NCI-H2107 treated with DMSO at 0.1 percent for 48 hours (cell line): ENCODE measurements around the gene FGD4.
A peak's percentile ranks its signal among the peaks of the same experiment; 100 is the strongest.
"Not testable (repeated sequence)": the region's sequence is repeated elsewhere in the genome, so short reads cannot be mapped to it uniquely, and the experiment has no call there.

Experiments used
- DNase-seq: peaks from one replicate; lab custom pipeline; 2025; ENCODE audit not compliant: unreplicated experiment; lab: John Stamatoyannopoulos, UW

Gene FGD4

DNA sequence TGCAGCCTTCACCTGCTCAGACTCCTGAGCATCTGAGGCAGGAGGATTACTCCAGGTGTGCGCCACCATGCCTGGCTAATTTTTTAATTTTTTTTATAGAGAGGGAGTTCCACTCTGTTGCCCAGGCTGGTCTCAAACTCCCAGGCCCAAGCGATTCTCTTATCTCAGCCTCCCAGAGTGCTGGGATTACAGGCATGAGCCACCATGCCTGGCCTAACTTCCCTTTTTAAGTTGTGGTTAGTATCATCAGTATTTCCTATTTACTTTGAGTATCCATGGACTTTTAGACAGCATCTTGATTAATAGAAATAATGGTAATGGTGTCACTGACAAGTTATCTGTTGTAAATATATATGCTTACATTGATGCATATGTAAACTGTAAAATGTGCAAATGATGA lies 116.9 kb downstream of the FGD4 start:
- DNase-seq, result no peak

DNA sequence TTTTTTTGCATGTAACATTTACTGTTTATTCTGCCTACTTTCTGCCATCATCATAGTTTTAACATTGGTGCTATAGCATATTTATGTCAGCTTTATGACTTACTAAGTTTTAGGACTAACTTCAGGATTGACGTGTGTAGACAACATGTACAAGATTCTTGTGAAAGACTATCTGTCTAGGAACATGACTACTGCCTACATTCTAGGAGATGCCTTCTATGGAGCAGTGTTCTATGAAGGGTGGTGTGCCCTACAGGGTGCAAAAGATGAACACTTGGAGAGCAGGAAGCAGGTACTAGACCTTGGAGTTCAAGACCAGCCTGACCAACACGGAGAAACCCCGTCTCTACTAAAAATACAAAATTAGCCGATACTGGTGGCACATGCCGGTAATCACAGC lies 118.6 kb downstream of the FGD4 start:
- DNase-seq, result no peak

DNA sequence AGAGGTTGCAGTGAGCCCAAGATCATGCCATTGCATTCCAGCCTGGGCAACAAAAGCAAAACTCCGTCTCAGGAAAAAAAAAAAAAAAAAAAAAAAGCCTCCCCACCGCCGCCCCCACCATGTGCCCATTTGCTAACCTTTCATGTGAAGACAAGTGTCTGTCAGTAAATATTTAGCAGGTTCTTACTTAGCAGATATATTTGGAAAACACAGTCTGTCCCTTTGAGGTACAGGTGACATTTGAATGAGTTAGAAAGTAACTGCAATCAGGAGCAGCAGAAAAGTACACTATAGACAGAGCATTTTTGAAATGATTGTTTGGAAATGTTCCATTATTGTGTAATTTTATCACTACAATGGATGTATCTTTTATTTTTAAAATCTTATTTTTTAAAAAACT lies 119.7 kb downstream of the FGD4 start:
- no peak for DNase-seq

DNA sequence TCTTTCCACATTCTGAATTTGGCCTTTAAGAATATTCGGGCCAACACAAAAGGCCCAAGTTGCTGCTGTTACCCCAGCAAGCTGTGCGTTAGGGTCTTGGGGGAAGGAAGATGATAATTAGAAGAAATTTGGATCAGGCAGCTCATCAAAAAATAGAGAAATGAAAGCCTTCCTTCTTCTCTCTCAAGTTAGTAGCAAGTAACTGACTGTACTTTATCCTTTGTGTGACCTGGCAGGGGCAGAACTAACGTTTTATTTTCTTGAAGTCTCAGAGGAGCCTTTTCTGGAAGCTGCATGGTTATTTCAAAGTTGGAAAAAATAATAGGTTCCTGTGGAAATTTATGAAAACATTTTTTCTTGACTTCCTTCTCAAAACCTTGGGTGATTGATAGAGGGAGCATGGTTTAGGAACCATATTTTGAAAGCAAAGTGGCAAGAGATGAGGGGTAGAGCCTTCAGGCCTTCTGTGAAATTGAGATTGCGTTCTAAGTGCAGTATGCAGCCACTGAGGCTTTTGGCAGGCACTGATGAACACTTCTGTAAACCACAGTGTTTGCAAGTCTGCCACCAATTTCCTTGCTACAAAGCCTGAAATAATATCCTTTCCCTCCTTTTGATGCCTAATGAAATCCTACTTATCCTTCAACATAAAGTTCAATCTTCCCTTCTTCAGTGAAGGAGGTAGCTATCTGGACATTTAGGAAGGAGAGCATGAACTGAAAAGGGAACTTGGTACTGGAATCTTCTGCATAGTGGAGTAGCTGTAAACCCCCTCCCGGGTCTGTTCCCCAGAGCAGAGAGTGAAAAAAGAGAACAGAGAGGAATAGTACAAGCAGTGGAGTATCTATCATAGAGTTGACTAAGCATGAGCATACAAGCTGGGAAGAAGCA lies 123.2 kb downstream of the FGD4 start:
- peak; percentile 12 for DNase-seq

DNA sequence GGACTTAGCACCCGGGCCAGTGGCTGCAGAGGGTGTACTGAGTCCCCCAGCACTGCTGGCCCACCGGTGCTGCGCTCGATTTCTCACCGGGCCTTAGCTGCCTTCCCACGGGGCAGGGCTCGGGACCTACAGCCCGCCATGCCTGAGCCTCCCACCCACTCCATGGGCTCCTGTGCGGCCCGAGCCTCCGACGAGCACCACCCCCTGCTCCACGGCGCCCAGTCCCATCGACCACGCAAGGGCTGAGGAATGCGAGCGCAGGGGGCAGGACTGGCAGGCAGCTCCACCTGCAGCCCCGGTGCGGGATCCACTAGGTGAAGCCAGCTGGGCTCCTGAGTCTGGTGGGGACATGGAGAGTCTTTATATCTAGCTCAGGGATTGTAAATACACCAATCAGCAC lies 126.4 kb downstream of the FGD4 start:
- not testable (repeated sequence) for DNase-seq

DNA sequence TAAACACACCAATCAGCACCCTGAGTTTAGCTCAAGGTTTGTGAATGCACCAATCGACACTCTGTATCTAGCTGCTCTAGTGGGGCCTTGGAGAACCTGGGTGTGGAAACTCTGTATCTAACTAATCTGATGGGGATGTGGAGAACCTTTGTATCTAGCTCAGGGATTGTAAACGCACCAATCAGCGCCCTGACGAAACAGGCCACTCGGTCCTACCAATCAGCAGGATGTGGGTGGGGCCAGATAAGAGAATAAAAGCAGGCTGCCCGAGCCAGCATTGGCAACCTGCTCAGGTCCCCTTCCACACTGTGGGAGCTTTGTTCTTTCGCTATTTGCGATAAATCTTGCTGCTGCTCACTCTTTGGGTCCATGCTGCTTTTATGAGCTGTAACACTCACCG lies 127.0 kb downstream of the FGD4 start:
- DNase-seq, result not testable (repeated sequence)

DNA sequence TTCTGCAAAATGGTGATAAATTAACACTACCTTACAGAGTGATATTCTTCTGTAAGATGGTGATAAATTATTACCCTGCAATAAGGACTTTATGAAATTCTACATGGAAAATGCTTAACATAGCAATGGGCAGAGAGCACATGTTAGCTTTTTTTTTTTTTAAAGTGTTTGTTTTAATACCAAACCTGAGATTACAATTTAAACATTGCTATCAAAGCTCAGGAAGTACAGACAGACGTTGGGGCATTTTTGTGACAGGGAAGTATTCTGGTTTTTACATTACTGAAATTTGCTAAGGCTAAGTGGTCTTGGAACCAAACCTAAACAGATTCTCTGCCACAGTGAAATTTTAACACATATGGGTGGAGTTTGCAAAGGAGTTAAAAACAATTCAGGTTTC lies 133.1 kb downstream of the FGD4 start:
- no peak for DNase-seq

DNA sequence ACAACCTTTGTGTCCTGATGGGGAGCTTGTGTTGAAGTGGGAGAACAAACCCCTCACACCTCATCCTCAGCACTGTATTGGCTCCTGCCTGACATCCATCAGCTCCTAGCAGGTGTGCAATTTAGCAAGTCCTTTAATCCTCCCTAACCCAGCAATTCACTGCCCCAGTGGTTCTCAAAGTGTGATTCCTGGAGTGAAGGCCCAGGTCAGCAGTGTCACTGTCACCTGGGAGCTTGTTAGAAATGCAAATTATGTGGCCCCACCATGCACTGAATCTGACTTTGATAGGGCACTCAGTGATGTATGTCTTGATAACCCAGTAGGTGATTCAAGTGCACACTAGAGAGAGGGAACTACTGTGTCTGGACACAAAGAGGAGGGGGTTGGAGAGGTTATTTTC lies 133.6 kb downstream of the FGD4 start:
- DNase-seq, result peak; percentile 31

DNA sequence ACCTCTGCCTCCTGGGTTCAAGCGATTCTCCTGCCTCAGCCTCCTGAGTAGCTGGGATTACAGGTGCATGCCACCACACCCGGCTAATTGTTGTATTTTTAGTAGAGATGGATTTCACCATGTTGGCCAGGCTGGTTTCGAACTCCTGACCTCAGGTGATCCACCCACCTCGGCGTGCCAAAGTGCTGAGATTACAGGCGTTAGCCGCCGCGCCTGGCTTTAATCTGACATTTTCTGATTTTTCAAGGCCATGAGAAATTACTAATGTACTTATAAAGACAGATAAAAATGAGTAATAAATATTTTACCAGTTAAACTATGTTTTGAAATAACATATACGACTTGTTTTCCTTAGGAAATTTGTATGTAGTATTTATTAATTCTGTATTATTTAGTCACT lies 134.1 kb downstream of the FGD4 start:
- DNase-seq, result not testable (repeated sequence)

DNA sequence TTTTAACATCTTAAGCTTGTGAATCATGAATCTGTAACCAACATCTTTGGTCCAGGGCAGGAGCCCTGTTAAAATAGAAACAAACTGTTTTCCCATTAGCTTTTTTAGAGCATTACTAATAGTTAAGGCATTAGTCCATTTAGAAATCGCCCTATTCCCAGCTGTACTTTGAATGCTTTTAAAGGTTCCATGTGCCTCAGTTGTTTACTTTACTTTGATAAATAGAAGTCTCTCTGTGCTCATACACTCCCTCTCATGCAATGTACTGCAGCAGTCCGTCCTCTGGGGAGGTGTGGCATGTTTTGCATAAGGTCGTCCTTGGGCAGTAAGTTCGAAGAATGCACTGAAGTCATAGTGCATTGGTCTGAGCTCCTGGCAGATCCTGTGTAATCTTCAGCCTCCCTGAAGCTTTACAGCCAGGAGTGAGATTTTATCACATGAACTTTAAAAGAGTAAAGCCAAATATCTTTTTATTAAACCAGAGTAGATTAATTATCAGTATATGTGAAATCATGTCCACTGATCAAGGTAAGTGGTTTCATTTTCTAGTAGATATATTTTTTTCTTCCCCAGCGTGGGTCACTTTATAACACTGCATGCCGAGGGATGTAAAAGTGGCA lies 134.7 kb downstream of the FGD4 start:
- peak; percentile 39 for DNase-seq

DNA sequence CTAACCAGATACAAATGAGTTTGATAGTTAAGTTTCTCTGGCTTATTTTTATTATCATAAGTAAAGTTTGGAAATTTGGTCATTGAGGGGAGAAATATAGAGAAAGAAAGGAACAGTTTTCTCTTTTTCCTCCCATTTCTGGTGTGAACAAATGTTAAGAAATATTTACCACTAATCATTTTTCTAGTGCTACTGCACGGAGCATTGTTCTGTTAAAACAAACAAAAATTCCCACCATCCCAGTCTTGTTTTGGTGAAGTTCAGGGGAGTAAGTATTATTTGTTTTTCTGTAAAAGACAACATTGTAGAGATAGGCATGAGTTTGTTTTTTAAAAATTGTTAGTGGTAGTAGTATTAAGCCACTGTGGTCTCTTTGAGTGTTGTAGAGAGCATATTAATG lies 135.3 kb downstream of the FGD4 start:
- DNase-seq, result no peak

DNA sequence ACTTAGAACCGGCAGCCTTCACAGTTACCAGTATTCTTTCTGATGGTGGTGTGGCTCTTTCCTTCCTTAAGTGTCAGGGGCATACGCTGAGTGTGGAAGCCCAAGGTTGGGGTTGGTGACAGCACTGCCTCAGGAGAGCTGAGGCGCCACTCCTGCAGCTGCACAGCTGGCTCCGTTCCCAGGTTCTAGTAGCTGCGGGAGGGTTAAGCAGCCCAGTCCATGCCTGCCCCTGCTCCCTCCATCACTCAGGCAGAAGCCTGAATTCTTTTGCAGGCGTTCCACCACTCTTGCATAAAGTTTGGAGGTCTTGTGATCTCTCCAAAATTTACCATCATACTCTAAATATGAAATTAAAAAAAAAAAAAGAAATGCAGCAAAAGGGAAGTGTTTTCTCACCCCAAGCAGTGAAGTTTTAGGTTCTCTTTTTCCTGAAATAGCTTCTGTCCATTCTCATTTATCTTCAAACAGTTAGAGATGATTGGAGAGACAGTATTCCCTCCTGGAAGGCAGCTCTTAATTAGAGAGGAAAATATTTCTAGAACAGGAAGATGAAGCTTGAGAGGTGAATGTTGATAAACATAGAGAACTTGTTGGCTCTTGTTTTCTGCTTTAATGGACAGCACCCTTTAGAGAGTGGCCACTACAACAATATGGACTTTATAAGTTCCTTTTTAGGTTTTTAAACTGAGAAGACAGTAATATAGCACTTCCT lies 136.1 kb downstream of the FGD4 start:
- DNase-seq, result peak; percentile 93

DNA sequence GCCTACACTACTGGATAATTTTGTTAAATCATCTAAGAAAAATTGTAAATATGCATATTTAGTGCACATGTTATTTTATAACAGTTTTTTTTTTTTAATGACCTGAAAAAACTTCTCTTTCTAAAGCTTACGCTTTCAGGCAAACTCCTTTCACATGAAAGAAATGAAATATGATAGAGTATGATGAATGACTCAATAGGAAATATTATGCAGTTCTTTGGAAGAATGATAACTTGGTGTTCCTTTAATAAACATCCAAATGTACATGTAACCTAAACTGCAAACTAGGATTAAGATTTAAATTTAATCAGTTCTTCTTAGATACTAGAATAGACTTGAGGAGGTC lies 136.6 kb downstream of the FGD4 start:
- DNase-seq, result no peak

DNA sequence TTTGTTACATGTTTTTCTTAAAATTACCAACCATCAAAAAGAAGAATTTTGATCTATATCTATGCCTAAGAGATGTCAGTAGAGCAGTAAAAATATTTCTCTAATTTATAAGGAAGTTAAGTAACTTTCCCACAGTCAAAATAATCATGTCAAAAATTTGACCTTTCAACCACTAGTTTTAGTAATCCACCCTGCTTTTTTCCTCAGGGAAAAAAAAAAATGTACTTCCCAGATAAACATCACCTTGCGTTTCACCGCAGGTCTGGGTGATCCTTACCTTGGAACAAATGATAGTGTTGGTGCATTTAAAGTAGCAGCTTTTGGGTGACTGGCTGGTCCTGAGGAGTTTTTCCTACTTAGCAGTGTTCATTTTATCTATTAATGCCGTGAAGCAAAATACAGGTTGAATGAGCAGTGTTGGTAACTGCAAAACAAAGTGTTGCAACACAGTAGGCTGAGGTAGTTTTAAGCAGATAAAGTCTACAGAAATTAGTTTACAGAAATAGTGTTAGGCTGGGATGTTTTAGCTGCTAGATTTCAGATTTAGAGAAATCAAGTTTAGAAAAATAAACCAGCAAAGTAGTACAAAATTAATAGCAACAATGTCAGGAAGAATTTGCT lies 142.5 kb downstream of the FGD4 start:
- DNase-seq, result no peak

DNA sequence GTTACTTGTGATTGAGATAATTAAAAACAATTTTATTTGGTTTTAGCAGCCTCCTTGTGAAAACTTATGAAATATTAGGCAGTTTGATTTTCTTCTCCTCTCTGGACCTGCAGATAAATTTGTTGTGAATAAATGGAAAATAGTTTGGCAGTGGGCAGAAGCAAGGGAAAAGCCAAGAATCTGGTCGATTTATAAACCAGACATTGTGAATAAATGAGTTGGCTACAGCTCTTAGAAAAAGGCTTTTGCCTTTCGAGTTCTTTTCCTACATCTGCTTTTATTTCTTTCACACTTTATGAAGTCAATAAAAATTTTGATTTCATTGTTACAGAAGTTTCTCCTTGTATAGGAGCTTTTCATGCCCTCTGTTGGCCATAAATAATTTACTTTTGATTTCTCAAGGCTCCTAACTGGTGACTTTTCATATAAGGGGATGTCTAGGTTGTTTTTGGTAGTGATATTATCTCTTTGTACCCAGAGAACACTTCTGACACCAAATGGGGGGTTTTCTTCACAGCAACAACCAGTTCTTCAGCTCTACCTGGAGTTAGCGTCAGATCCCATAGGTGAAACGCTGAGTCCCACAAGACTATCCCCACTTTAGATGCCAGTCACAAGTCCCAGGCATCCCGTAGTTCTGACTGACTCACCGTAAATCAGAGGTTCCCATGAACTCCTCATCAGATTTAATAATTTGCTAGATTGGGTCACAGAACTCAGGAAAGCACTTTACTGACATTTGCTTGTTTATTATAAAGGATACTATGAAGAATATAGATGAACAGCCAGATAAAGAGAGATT lies 143.3 kb downstream of the FGD4 start:
- DNase-seq, result no peak

DNA sequence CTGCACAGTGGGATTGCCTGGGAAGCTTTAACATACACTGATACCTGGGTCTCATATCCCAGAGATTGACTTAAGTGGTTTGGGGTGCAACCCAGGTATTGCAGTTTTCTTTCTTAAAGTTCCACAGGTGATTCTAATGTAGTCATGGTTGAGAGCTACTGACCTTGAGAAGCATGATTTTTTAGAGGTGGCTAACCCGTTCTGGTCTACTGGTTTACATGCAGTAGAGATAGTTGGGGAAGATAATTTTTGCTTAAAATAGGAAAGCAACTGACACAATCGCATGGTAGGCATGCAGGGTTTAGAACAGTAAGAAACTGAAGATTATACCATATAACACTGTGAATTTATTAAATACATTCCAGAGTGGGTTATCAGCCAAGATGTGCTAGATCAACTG lies 145.5 kb downstream of the FGD4 start:
- no peak for DNase-seq

DNA sequence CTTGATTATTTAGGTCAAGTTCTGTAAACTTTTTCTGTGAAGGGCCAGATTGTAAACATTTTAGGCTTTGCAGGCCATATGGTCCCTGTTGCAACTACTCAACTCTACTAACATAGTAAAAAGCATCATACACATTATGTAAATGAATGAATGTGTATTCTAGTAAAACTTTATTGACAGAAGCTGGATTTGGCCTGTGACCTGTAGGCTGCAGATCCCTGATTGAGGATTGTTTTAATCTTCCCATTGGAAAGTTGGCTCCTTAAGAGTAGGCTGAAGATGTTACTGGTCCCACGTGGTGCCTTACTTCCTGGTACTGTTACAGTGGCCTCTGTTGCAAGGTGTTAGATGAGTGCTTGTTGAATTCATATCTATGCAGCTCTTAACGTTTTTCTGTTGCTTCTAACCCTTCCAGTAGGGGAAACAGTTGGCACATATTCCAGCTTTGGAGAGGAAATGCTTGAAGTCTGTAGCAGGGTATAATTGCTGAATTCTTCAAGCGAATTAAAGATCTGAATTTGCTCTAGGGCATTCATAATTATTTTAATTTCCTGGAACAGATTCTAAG lies 146.1 kb downstream of the FGD4 start:
- no peak for DNase-seq

DNA sequence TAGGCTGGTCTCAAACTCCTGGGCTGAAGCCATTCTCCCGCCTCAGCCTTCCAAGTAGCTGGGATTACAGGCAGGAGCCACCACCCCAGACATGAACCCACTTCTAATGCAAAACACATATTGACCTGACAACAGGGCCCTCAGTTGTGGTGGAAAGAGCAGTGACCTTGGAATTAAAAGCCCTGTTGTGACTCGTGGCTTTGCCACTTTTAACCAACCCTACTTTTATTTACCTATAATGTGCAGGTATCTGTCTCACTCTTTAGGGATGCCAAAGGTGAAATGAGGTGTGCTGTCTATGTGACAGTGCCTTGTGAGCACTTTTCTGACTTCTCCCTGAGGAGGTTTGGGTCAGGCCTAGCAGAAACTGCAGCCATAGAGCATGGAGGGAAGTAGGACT lies 146.9 kb downstream of the FGD4 start:
- no peak for DNase-seq

DNA sequence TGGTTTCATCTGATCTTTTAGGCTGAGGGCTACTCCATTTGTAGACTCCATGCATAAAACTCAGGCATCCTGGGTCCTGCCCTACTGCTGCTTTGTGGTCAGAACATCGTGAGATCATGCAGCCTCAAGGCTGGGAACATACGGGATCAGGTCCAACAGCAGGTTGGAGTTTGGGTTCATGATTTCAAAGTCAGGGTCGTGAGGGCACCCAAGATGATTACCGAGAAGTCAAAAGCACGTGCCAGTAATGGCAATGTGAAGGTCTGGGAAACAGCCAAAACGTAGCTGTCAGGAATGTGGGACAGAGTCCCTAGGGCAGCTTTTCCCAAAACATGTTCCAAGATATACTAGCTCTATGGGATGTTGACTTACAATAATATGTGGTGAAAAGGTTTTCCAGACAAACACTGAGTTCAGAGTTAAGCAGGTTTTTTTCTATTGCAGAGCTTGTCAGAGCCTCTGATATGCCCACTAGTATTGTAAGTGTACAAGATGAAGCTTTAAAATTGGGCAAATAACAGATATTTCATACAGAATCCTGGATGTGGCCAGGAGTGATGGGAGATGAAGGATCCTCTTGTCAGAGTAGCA lies 149.4 kb downstream of the FGD4 start:
- DNase-seq, result no peak

DNA sequence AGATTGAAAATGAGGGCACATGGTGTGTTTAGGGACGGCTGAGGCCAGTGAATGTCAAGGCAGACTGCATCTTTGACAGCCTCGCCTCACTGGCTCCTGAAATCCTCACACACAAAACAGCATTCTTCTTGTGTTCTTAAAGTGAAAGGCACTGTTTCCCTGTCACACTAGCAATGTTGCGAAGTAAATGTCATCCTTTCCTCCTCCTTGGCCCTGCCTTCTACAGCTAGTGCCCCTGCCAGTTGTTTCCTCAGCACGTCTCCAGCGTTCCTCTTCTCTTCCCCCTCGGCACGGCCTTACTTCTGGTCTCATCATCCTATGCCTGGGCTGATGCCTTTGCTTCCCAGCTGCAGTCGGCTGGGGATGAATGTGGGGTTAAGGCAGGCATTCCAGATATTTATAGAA lies 150.3 kb downstream of the FGD4 start:
- no peak for DNase-seq
